GM12872 (cell line): Measurements from ENCODE around the gene MESP2.

Source experiments
- TF ChIP-seq, protein P1 (sequence below): IDR thresholded peaks from 3 replicates; pipeline ENCODE4 v1.5.1; 2011; ENCODE audit warnings: low read depth, mild to moderate bottlenecking, low read length, moderate library complexity; ENCODE audit not compliant: insufficient read depth

MESP2 gene

DNA sequence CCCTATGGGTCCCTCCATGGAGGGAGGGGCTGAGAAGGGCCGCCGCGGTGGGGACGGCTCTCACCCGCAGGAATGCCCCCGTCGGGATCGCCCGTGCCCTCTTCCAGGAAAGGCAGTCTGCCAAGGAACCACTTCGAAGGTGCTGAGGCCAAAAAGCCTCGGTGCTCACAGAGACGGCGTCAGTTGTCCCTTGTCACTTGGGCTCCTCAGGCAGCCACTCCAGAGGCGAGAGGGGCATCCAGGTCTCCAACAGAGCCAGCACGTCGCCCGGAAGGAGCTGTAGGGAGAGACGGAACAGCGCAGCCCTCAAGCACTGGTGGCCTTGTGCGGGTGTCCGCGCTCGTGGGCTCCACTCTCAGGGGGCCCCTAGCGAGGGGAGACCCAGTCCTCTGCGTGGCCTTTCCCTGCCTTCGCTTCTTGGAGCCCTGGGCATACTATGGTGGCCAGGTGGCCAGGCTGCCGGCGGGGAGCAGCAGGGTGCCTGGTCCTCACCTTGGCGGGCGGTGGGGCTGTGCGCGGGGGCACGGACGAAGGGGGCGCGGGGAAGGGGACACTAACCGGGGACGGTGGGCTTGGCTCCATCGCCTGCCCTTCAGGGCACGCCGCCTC lies 26.1 kb upstream of the MESP2 start:
- TF ChIP-seq, protein P1, sequence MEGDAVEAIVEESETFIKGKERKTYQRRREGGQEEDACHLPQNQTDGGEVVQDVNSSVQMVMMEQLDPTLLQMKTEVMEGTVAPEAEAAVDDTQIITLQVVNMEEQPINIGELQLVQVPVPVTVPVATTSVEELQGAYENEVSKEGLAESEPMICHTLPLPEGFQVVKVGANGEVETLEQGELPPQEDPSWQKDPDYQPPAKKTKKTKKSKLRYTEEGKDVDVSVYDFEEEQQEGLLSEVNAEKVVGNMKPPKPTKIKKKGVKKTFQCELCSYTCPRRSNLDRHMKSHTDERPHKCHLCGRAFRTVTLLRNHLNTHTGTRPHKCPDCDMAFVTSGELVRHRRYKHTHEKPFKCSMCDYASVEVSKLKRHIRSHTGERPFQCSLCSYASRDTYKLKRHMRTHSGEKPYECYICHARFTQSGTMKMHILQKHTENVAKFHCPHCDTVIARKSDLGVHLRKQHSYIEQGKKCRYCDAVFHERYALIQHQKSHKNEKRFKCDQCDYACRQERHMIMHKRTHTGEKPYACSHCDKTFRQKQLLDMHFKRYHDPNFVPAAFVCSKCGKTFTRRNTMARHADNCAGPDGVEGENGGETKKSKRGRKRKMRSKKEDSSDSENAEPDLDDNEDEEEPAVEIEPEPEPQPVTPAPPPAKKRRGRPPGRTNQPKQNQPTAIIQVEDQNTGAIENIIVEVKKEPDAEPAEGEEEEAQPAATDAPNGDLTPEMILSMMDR, result no peak

DNA sequence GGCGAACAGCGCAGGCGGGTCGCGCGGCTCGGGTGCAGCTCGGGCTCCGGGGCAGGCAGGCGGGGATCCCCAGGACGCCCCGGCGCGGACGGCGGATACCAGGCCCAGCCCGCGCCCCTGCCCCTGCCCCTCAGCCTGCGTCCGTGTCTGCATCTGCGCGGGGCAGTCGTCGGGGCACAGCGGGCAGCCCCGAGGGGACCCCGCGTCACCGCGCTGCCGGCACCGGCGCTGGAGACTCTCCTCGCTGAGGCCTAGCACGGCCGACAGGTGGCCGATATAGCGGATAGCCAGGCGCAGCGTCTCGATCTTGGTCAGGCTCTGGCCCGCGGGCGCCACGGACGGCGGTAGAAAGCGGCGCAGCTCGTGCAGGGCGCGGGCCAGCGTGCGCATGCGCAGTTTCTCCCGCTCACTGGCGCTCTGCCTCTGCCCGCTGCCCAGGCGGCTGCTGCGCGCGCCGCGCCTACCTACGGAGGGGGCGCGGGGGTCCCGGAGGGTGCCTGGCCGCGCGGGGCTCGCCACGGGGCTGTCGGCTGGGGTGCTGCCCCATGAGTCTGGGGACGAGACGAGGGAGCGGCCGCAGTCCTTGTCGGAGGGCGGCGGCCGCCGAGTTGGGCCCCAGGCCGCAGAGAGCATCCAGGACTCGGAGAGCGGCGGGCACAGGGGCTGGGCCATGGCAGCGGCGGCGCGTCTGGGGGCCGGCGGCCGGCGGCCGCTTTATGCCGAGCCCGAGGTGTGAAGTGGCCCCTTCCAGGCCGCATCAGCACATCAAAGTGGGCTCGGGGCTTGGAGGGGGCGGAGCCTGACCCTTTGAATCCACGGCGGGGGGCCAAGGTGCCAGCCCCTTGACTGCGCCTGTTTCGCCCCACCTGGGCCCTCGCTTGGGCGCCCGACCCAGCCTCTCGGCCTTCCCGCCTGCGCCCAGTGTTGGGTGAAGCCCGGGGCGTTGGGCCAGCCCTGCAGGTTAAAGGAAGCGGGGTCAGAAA lies 25.3 kb upstream of the MESP2 start, which contains the start of gene MESP1:
Gene MESP1, minus strand, starts transcription at position 690 of the 983 bp plus-strand sequence. Its CDS starts 18 bp downstream, at position 672.
- TF ChIP-seq, protein P1, result peak; percentile 78

DNA sequence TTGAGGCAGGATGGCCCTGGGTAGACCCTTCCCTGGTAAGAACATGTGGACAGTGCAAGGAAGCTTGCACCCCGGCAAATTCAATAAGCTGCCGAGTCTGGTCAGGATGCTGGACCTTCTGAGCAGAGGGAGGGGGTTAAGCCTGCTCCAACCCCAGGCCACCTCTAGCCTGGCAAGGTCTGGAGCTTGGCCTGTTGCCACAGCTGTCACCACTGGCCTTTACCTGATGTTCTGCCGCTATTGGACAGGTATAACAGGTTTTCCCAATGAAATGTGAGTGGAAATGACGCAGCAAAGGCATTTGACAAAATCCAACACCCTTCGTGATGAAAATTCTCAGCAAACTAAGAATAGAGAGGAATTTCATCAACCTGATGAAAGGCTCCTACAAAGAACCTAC lies 24.4 kb upstream of the MESP2 start:
- TF ChIP-seq, protein P1, result no peak

DNA sequence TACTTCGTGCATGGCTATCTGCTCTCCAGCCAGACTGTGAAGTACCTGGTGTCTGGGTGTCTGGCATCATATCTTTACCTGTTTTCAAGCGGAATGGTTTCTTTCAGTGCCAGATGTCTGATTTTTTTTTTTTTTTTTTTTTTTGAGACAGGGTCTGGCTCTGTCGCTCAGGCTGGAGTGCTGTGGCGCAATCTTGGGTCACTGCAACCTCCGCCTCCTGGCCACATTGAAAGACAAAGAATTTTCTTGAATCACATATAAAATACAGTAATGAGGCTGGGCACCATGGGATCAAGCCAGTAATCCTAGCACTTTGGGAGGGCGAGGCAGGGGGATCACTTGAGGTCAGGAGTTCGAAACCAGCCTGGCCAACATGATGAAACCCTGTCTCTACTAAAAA lies 22.3 kb upstream of the MESP2 start:
- TF ChIP-seq, protein P1, result no peak

DNA sequence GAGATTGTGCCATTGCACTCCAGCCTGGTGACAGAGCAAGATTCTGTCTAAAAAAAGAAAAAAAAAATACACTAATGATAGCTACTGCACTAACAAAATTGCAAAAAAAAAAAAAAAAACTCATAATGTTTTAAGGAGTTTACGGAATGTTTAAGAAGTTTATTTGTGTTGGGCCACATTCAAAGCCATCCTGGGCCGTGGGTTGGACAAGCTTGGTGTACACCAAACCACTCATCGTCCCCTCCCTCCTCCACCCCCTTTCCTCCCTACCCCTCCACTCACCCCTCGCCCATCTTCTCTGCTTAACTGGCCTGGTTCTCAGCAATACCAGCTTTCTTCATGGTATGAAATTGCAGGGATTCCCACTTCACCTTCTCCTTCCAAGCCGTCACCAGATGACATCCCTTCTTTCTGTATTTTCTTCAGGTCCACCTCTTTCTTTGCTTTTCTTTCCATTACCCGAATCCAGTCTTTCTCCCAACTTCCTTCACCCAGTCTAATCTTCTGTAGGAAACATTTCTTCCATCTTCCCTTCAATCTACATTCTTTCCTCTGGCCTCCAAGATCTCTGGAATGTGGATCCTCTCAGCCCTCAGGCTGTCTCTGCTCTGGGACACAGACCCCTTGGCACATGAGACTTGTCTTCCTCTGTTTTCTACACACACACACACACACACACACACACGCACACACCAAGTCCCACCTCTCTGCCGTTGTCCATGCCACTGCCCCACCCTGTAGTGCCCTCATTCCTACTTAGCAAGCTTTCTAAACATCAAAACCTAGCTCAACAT lies 21.6 kb upstream of the MESP2 start:
- TF ChIP-seq, protein P1, result no peak

DNA sequence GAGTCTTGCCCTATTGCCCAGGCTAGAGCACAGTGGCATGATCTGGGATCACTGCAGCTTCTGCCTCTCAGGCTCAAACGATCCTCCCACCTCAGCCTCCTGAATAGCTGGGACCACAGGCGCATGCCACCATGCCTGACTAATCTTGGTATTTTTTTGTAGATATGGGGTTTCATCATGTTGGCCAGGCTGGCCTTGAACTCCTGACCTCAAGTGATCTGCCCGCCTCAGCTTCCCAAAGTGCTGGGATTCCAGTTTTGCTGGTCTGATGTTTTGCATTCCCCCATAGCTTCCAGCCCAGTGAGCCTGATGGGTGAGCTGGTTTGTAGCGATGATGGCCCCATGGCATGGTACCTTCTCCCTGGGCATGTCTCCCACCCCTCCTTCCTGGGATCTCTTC lies 20.4 kb upstream of the MESP2 start:
- TF ChIP-seq, protein P1, result no peak

DNA sequence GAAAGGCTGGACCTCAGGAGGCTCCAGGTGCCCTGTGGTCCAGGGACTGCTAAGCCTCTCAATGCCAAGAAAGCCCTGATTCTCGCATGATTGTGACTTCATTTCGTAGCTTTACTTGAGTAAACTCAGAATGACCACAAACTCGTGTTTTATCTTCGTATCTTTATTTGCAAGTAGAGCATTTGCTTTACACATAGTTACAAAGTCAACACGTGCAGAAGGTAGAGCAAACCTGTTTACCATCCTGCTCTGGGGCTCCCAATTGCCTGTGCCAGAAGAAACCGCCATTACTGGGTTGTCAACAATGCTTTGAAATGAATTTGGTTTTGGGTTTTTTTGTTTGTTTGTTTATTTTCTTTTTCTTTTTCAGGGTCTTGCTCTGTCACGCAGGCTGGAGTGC lies 19.2 kb upstream of the MESP2 start:
- TF ChIP-seq, protein P1, result no peak
